Mesenchymal stem cell (in vitro differentiated cells and primary cell): ENCODE results near the gene NPVF.
A peak's percentile ranks its signal among the peaks of the same experiment; 100 is the strongest.

ENCODE experiments used
- DNase-seq: peaks from one replicate; pipeline ENCODE4 v3.0.0-alpha.2; 2013
- H2AFZ ChIP-seq: one replicate; pipeline ENCODE4 v1.6.1; 2013; ENCODE audit warnings: low read depth, mild to moderate bottlenecking, control low read depth, inconsistent platforms, low read length, moderate library complexity
- H2AK5ac ChIP-seq: 2 replicates; pipeline ENCODE4 v1.6.1; 2013; ENCODE audit warnings: low read length, moderate library complexity, mild to moderate bottlenecking, inconsistent platforms; ENCODE audit not compliant: severe bottlenecking
- H2BK120ac ChIP-seq: one replicate; pipeline ENCODE4 v1.6.1; 2013; ENCODE audit warnings: low read depth, mild to moderate bottlenecking, inconsistent platforms, low read length, moderate library complexity
- H2BK12ac ChIP-seq, 2 experiments: one replicate each; pipeline ENCODE4 v1.6.1; 2013; ENCODE audit warnings: inconsistent platforms in 2 of 2, low read length in 2 of 2, mild to moderate bottlenecking in 2 of 2, moderate library complexity in 2 of 2, control low read depth in 1 of 2
- H2BK15ac ChIP-seq: one replicate; pipeline ENCODE4 v1.6.1; 2013; ENCODE audit warnings: mild to moderate bottlenecking, low read depth, inconsistent platforms; ENCODE audit not compliant: poor library complexity, severe bottlenecking
- H2BK5ac ChIP-seq: 2 replicates; pipeline ENCODE4 v1.6.1; 2013; ENCODE audit warnings: low read depth, mild to moderate bottlenecking, low read length, control low read depth, inconsistent platforms; ENCODE audit not compliant: poor library complexity, severe bottlenecking
- H3K14ac ChIP-seq, 2 experiments: one replicate each; pipeline ENCODE4 v1.6.1; 2013; ENCODE audit warnings: inconsistent platforms in 2 of 2, low read length in 2 of 2, control low read depth in 1 of 2, mild to moderate bottlenecking in 1 of 2, moderate library complexity in 1 of 2
- H3K18ac ChIP-seq, 2 experiments: one replicate each; pipeline ENCODE4 v1.6.1; 2013; ENCODE audit warnings: inconsistent platforms in 2 of 2, low read length in 2 of 2, control low read depth in 1 of 2, low read depth in 1 of 2, mild to moderate bottlenecking in 1 of 2
- H3K23ac ChIP-seq, 2 experiments: one replicate each; pipeline ENCODE4 v1.6.1; 2013; ENCODE audit warnings: inconsistent platforms in 2 of 2, low read length in 2 of 2, mild to moderate bottlenecking in 2 of 2, moderate library complexity in 2 of 2, control low read depth in 1 of 2
- H3K27ac ChIP-seq: 2 replicates; pipeline ENCODE4 v1.5.1; 2013; ENCODE audit warnings: mild to moderate bottlenecking, moderate library complexity, low read length, control low read depth, inconsistent platforms; ENCODE audit not compliant: poor library complexity, severe bottlenecking
- H3K27me3 ChIP-seq, 2 experiments: 2 replicates each; pipeline versions ENCODE4 v1.6.1 to v1.7.0; 2013; ENCODE audit warnings: low read length in 2 of 2, mild to moderate bottlenecking in 2 of 2, moderate library complexity in 2 of 2, control low read depth in 1 of 2, inconsistent platforms in 1 of 2; ENCODE audit not compliant: control insufficient read depth in 1 of 2, insufficient read depth in 1 of 2
- H3K36me3 ChIP-seq, 2 experiments: 2 replicates each; pipeline versions ENCODE4 v1.6.1 to v1.7.0; 2013; ENCODE audit warnings: low read length in 2 of 2, control low read depth in 1 of 2, inconsistent platforms in 1 of 2, low read depth in 1 of 2, mild to moderate bottlenecking in 1 of 2; ENCODE audit not compliant: insufficient read depth in 2 of 2, control insufficient read depth in 1 of 2
- H3K4ac ChIP-seq, 2 experiments: one replicate each; pipeline ENCODE4 v1.6.1; 2013; ENCODE audit warnings: inconsistent platforms in 2 of 2, low read length in 2 of 2, mild to moderate bottlenecking in 2 of 2, moderate library complexity in 2 of 2, control low read depth in 1 of 2, low read depth in 1 of 2
- H3K4me1 ChIP-seq: 2 replicates; pipeline ENCODE4 v1.6.1; 2013; ENCODE audit warnings: low read depth, low read length, control low read depth; ENCODE audit not compliant: control insufficient read depth, insufficient read depth
- H3K4me2 ChIP-seq: 2 replicates; pipeline ENCODE4 v1.6.1; 2013; ENCODE audit warnings: low read length, mild to moderate bottlenecking, inconsistent platforms; ENCODE audit not compliant: poor library complexity, severe bottlenecking
- H3K4me3 ChIP-seq, 2 experiments: 2 replicates each; pipeline versions ENCODE4 v1.5.1 to v1.7.0; 2013; ENCODE audit warnings: low read length in 2 of 2, mild to moderate bottlenecking in 2 of 2, control low read depth in 1 of 2, low read depth in 1 of 2; ENCODE audit not compliant: insufficient read depth in 1 of 2
- H3K79me1 ChIP-seq: replicated peaks from 2 replicates; pipeline ENCODE4 v1.6.1; 2013; ENCODE audit warnings: mild to moderate bottlenecking, control low read depth, low read length, inconsistent platforms; ENCODE audit not compliant: poor library complexity, severe bottlenecking
- H3K9ac ChIP-seq: 2 replicates; pipeline ENCODE4 v1.7.0; 2013; ENCODE audit warnings: mild to moderate bottlenecking, low read length, moderate library complexity
- H3K9me3 ChIP-seq: 2 replicates; pipeline ENCODE4 v1.7.0; 2013; ENCODE audit warnings: mild to moderate bottlenecking, low read length; ENCODE audit not compliant: control insufficient read depth
- H4K8ac ChIP-seq: one replicate; pipeline ENCODE4 v1.6.1; 2013; ENCODE audit warnings: inconsistent platforms, mild to moderate bottlenecking, low read length, moderate library complexity
- H4K91ac ChIP-seq: one replicate; pipeline ENCODE4 v1.6.1; 2013; ENCODE audit warnings: mild to moderate bottlenecking, low read length, inconsistent platforms
- WGBS: methylation state at CpG from one replicate; pipeline ENCODE4 v1.1.7; 2013; ENCODE audit warnings: mixed read lengths; 5-methylcytosine and 5-hydroxymethylcytosine counted together

Gene NPVF

GRCh38 chr7:25208525-25209221 lies 19.6 kb downstream of the NPVF start:
- H3K4ac ChIP-seq = no peak overlapping the region
- no peak overlapping the region for H3K9ac ChIP-seq
- H3K18ac ChIP-seq = no peak overlapping the region
- H3K27me3 ChIP-seq = no peaks in the 10 kb centered on the region
- H3K4me3 ChIP-seq = no peak overlapping the region
- H2BK12ac ChIP-seq = no peak overlapping the region
- no peak for DNase-seq
- H3K23ac ChIP-seq = no peak overlapping the region
- H2BK15ac ChIP-seq = no peak overlapping the region
- no peaks in the 10 kb centered on the region for H3K4me1 ChIP-seq
- H3K27ac ChIP-seq = no peak overlapping the region
- H3K36me3 ChIP-seq = no peaks in the 10 kb centered on the region
- no peak overlapping the region for H2BK120ac ChIP-seq
- H2AFZ ChIP-seq = no peak overlapping the region
- H2AK5ac ChIP-seq = no peak overlapping the region
- peaks cover 9% of the 10 kb centered on the region for H3K9me3 ChIP-seq
- H4K8ac ChIP-seq = no peak overlapping the region
- H2BK5ac ChIP-seq = no peak overlapping the region
- no peaks in the 10 kb centered on the region for H3K79me1 ChIP-seq
- H3K4me2 ChIP-seq = no peak overlapping the region
- H4K91ac ChIP-seq = no peak overlapping the region
- no peak overlapping the region for H3K14ac ChIP-seq
- no CpG with 5 or more reads among the region's 1 CpG for WGBS

- Histone ChIP-seq H3K9me3 (peaks cover 9% of the 10 kb centered on the region), H3K27me3 (peaks cover 0 to 4% of the 10 kb centered on the region in 2 experiments), H3K36me3 (no peaks in the 10 kb centered on the region)
These were observed 20.4 kb downstream of the NPVF start for GRCh38 chr7:25207887-25208286.

GRCh38 chr7:25206765-25207164 lies 21.5 kb downstream of the NPVF start:
- Histone ChIP-seq H3K4me2 (no peak overlapping the region), H3K4me3 (no peak overlapping the region), H2BK15ac (no peak overlapping the region), H2AK5ac (no peak overlapping the region), H3K18ac (no peak overlapping the region), H3K36me3 (no peaks in the 10 kb centered on the region), H2BK120ac (no peak overlapping the region), H2BK5ac (no peak overlapping the region), H3K79me1 (no peaks in the 10 kb centered on the region), H3K9me3 (peaks cover 9% of the 10 kb centered on the region), H3K14ac (no peak overlapping the region), H2BK12ac (no peak overlapping the region), H3K4ac (no peak overlapping the region), H4K8ac (no peak overlapping the region), H4K91ac (no peak overlapping the region), H2AFZ (no peak overlapping the region), H3K4me1 (no peaks in the 10 kb centered on the region), H3K9ac (no peak overlapping the region), H3K27ac (no peak overlapping the region), H3K23ac (no peak overlapping the region), H3K27me3 (peaks cover 0 to 4% of the 10 kb centered on the region in 2 experiments)
- no peak for DNase-seq
- WGBS = 77% methylated on average over 3 of the region's 3 CpGs

More at GRCh38 chr7:25207887-25208286, 20.4 kb downstream of the NPVF start:
- no peak overlapping the region for H2BK5ac ChIP-seq
- H3K27ac ChIP-seq = no peak overlapping the region
- no peak overlapping the region for H3K4me2 ChIP-seq
- no peak overlapping the region for H2AFZ ChIP-seq
- H3K9ac ChIP-seq = no peak overlapping the region
- H2BK15ac ChIP-seq = no peak overlapping the region
- H2BK12ac ChIP-seq = no peak overlapping the region
- H3K4ac ChIP-seq = no peak overlapping the region
- no peak for DNase-seq
- H2AK5ac ChIP-seq = no peak overlapping the region
- no peak overlapping the region for H2BK120ac ChIP-seq
- no peak overlapping the region for H4K91ac ChIP-seq
- no peak overlapping the region for H4K8ac ChIP-seq
- 40% methylated on average over 1 of the region's 3 CpGs for WGBS
- H3K23ac ChIP-seq = no peak overlapping the region
- no peaks in the 10 kb centered on the region for H3K4me1 ChIP-seq
- no peak overlapping the region for H3K14ac ChIP-seq
- no peak overlapping the region for H3K4me3 ChIP-seq
- no peak overlapping the region for H3K18ac ChIP-seq
- H3K79me1 ChIP-seq = no peaks in the 10 kb centered on the region

GRCh38 chr7:25196132-25196896 lies 32.0 kb downstream of the NPVF start:
- no peak overlapping the region for H2BK120ac ChIP-seq
- H3K27me3 ChIP-seq = peaks cover 0 to 11% of the 10 kb centered on the region in 2 experiments
- no peak overlapping the region for H3K4me3 ChIP-seq
- H2AFZ ChIP-seq = no peak overlapping the region
- no peak overlapping the region for H4K91ac ChIP-seq
- no peak overlapping the region for H2AK5ac ChIP-seq
- WGBS = 68% methylated on average over 5 of the region's 5 CpGs
- no peak overlapping the region for H2BK12ac ChIP-seq
- H4K8ac ChIP-seq = no peak overlapping the region
- no peaks in the 10 kb centered on the region for H3K79me1 ChIP-seq
- H3K27ac ChIP-seq = no peak overlapping the region
- no peak overlapping the region for H3K14ac ChIP-seq
- no peaks in the 10 kb centered on the region for H3K9me3 ChIP-seq
- H2BK15ac ChIP-seq = no peak overlapping the region
- no peaks in the 10 kb centered on the region for H3K4me1 ChIP-seq
- peak; percentile 6 for DNase-seq
- H3K4ac ChIP-seq = no peak overlapping the region
- no peak overlapping the region for H2BK5ac ChIP-seq
- H3K23ac ChIP-seq = no peak overlapping the region
- no peak overlapping the region for H3K4me2 ChIP-seq
- H3K36me3 ChIP-seq = no peaks in the 10 kb centered on the region
- H3K18ac ChIP-seq = no peak overlapping the region
- H3K9ac ChIP-seq = no peak overlapping the region
